DND-41 (cell line): ENCODE results near the gene KCTD20.

Experiments
- ATAC-seq: fragments of 200-7000 bp; cut with Tn5 transposase; 3 replicates; pipeline ENCODE4 v1.9.1; 2021; ENCODE audit warnings: low read depth; ENCODE audit not compliant: insufficient read depth
- DNase-seq: peaks from one replicate; pipeline ENCODE4 v3.0.0-alpha.2; 2020
- H2AFZ ChIP-seq: 2 replicates; pipeline ENCODE4 v1.6.0; 2012; ENCODE audit warnings: low read depth, low read length
- H3K27ac ChIP-seq: 2 replicates; pipeline ENCODE4 v1.5.1; 2012; ENCODE audit warnings: low read length, inconsistent platforms
- H3K27me3 ChIP-seq: fragments of 200-600 bp; sonication (generic); 2 replicates; pipeline ENCODE4 v1.6.0; 2012; ENCODE audit warnings: low read length, mild to moderate bottlenecking, inconsistent platforms; ENCODE audit not compliant: insufficient read depth, poor library complexity
- H3K36me3 ChIP-seq: 2 replicates; pipeline ENCODE4 v1.5.1; 2012; ENCODE audit warnings: low read length, inconsistent platforms; ENCODE audit not compliant: insufficient read depth
- H3K4me1 ChIP-seq: 2 replicates; pipeline ENCODE4 v1.5.1; 2012; ENCODE audit warnings: mild to moderate bottlenecking, low read length; ENCODE audit not compliant: insufficient read depth
- H3K4me2 ChIP-seq: 2 replicates; pipeline ENCODE4 v1.6.0; 2012; ENCODE audit warnings: mild to moderate bottlenecking, moderate library complexity, low read length, inconsistent platforms; ENCODE audit not compliant: insufficient read depth
- H3K4me3 ChIP-seq, 2 experiments: fragments of 200-600 bp in 1 of 2; shearing (Covaris generic) in 1 of 2; 2 replicates each; pipeline ENCODE4 v1.5.1; 2012 to 2016; ENCODE audit warnings: inconsistent platforms in 2 of 2, low read length in 2 of 2, mild to moderate bottlenecking in 2 of 2, low read depth in 1 of 2, moderate library complexity in 1 of 2
- H3K79me2 ChIP-seq: 2 replicates; pipeline ENCODE4 v1.6.0; 2012; ENCODE audit warnings: low read length, inconsistent platforms; ENCODE audit not compliant: insufficient read depth
- H3K9ac ChIP-seq: 2 replicates; pipeline ENCODE4 v1.6.0; 2012; ENCODE audit warnings: low read depth, mild to moderate bottlenecking, inconsistent platforms, low read length, moderate library complexity
- H3K9me3 ChIP-seq: 2 replicates; pipeline ENCODE4 v1.5.1; 2012; ENCODE audit warnings: low read length, moderate library complexity, mild to moderate bottlenecking, inconsistent platforms; ENCODE audit not compliant: insufficient read depth, severe bottlenecking
- H4K20me1 ChIP-seq: 2 replicates; pipeline ENCODE4 v1.6.0; 2012; ENCODE audit warnings: low read length; ENCODE audit not compliant: insufficient read depth
- EZH2 ChIP-seq: IDR thresholded peaks from 3 replicates; pipeline ENCODE4 v1.6.1; 2012; ENCODE audit warnings: borderline replicate concordance, low read depth, mild to moderate bottlenecking, moderate library complexity, low read length, inconsistent platforms; ENCODE audit not compliant: severe bottlenecking
- TF ChIP-seq, protein P1 (sequence below): IDR thresholded peaks from 2 replicates; pipeline ENCODE4 v1.5.1; 2012; ENCODE audit warnings: borderline replicate concordance, low read length, moderate library complexity, mild to moderate bottlenecking; ENCODE audit not compliant: poor library complexity, severe bottlenecking; ENCODE audit errors: extremely low read depth

Gene KCTD20

DNA sequence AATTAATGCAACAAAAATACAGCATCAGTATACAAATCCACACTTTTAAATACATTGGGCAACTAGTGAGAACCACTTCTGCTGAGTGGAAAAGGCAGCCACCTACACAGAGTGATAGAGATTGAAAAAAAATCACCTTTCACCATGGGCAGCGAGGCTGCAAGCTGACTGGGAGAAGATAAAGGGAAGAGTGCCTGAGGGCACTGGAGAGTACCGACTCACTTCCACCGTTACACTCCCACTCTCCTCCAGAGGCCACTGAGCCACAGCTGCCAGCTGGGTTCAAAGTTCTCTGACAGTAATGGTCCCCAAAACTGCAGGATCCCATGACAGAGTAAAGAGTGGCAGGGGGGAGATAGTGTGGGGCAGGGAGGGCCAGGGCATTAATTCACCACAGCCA is 24.2 kb upstream of the KCTD20 start:
- H4K20me1 ChIP-seq: no peaks in the 10 kb centered on the region
- H3K4me3 ChIP-seq: no peak overlapping the region
- H3K27me3 ChIP-seq: no peaks in the 10 kb centered on the region
- no peak for TF ChIP-seq EZH2
- TF ChIP-seq, protein P1, sequence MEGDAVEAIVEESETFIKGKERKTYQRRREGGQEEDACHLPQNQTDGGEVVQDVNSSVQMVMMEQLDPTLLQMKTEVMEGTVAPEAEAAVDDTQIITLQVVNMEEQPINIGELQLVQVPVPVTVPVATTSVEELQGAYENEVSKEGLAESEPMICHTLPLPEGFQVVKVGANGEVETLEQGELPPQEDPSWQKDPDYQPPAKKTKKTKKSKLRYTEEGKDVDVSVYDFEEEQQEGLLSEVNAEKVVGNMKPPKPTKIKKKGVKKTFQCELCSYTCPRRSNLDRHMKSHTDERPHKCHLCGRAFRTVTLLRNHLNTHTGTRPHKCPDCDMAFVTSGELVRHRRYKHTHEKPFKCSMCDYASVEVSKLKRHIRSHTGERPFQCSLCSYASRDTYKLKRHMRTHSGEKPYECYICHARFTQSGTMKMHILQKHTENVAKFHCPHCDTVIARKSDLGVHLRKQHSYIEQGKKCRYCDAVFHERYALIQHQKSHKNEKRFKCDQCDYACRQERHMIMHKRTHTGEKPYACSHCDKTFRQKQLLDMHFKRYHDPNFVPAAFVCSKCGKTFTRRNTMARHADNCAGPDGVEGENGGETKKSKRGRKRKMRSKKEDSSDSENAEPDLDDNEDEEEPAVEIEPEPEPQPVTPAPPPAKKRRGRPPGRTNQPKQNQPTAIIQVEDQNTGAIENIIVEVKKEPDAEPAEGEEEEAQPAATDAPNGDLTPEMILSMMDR: no peak
- no peaks in the 10 kb centered on the region for H3K79me2 ChIP-seq
- DNase-seq: no peak
- no peak overlapping the region for H2AFZ ChIP-seq
- peaks cover 11% of the 10 kb centered on the region for H3K4me1 ChIP-seq
- H3K9me3 ChIP-seq: no peaks in the 10 kb centered on the region
- no peak overlapping the region for H3K9ac ChIP-seq
- H3K4me2 ChIP-seq: no peak overlapping the region
- no peaks in the 10 kb centered on the region for H3K36me3 ChIP-seq
- ATAC-seq: no peak
- no peak overlapping the region for H3K27ac ChIP-seq

DNA sequence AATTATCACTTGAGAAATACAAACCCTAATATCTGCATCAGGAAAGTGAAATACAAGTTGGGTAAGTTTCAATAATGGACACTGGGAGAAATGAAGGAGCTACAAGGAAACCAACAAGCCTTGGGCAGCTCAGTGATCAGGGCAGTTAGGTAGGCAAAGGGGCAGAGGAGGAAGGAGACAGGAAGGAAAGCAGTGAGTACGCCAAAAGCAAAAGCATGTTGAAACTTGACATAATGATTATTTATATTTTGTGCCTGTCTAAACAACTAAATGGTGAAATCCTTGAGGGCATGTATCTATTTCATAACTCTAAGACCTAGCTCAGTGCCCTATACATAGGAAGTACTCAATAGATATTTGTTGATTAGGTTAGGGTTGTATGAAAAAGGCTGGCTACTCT is 23.5 kb upstream of the KCTD20 start:
- Histone ChIP-seq H2AFZ (no peak overlapping the region), H3K36me3 (no peaks in the 10 kb centered on the region), H3K4me1 (peaks cover 17% of the 10 kb centered on the region), H3K4me2 (no peak overlapping the region), H3K4me3 (no peak overlapping the region), H3K27ac (no peak overlapping the region), H3K27me3 (no peaks in the 10 kb centered on the region), H3K9ac (no peak overlapping the region), H3K79me2 (no peaks in the 10 kb centered on the region), H3K9me3 (no peaks in the 10 kb centered on the region), H4K20me1 (no peaks in the 10 kb centered on the region)
- ATAC-seq (no peak), DNase-seq (no peak)
- TF ChIP-seq EZH2: no peak
- TF ChIP-seq, protein P1: no peak

DNA sequence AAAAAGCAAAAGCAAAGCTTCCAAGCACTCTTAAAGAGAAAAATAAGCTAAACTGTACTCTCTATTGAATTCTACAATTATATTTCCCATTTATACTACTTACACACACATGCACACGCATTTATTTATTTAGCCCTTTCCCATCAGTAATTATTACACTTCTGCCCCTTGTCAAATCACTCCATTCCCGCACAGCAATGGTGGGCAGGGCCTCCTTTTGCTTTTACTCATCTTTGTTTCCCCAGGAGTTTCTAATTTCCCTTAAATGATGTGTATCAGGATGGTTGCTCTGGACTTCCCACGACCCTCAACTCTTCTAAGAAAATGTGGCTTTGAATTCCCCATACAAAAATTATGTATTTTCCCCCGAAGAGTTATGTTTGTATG is 20.1 kb upstream of the KCTD20 start:
- Histone ChIP-seq H3K9me3 (no peaks in the 10 kb centered on the region), H4K20me1 (no peaks in the 10 kb centered on the region), H3K27ac (peak overlapping the region; percentile 90), H2AFZ (peak overlapping the region; percentile 89), H3K27me3 (no peaks in the 10 kb centered on the region), H3K36me3 (no peaks in the 10 kb centered on the region), H3K9ac (peak overlapping the region; percentile 66), H3K4me1 (peaks cover 17% of the 10 kb centered on the region), H3K4me2 (peak overlapping the region; percentile 75), H3K79me2 (no peaks in the 10 kb centered on the region), H3K4me3 (peak overlapping the region; percentile 22 to 58; a peak in 3 of 4 replicates)
- no peak for TF ChIP-seq EZH2
- TF ChIP-seq, protein P1: no peak
- ATAC-seq: peak; percentile 10
- DNase-seq: no peak
